Measurements from ENCODE around the gene ELL.

DNA sequence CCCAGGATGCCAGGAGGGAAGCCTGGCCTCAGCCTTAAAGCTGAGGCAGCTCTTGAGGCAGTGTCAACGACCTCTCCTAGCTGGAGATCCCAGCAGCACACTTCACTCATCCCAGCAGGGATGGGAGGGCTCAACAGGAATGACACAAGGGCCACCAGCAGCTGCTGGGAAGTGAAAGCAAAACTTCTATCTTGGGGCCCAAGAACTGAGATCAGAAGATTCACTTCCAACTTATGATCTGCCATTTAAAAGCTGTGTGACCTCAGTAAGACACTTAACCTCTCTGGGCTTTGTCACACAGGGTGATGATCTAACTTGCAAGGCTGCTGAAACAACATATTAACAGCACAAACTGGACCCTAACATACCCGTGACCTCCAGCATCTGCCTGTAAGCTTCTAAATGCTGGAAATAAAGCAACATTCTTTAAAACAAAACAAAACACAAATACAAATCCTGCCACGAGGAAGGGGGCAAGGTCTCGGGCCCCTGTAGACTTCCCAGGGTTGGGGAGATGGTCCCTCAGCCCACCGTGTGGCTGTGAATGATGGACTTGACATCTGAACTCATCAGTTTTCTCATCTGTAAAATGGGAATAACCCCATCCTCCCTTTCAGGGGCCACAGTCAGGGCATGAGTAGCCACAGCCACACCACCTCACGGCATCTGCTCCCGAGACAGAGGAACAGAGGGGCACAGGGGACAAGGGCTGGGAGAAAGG lies 22.7 kb downstream of the ELL start:
- TF ChIP-seq, protein P1, sequence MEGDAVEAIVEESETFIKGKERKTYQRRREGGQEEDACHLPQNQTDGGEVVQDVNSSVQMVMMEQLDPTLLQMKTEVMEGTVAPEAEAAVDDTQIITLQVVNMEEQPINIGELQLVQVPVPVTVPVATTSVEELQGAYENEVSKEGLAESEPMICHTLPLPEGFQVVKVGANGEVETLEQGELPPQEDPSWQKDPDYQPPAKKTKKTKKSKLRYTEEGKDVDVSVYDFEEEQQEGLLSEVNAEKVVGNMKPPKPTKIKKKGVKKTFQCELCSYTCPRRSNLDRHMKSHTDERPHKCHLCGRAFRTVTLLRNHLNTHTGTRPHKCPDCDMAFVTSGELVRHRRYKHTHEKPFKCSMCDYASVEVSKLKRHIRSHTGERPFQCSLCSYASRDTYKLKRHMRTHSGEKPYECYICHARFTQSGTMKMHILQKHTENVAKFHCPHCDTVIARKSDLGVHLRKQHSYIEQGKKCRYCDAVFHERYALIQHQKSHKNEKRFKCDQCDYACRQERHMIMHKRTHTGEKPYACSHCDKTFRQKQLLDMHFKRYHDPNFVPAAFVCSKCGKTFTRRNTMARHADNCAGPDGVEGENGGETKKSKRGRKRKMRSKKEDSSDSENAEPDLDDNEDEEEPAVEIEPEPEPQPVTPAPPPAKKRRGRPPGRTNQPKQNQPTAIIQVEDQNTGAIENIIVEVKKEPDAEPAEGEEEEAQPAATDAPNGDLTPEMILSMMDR (IDR thresholded peaks at IDR 0.05; ENCODE audit: low read depth, low read length, poor library complexity, severe bottlenecking), result no peak
- TF ChIP-seq EZH2phosphoT487 (IDR thresholded peaks at IDR 0.05; ENCODE audit: borderline replicate concordance, low read length), result no peak
